Panc1 (cell line): Measurements from ENCODE around the gene ZNF200. TPM values are rescaled to one million over a fixed set of nuclear protein-coding genes. Genes with fewer than 3 reads are reported as not detected.
A peak's percentile ranks its signal among the peaks of the same experiment; 100 is the strongest.

Experiments used
- ATAC-seq: fragments of 200-7000 bp; cut with Tn5 transposase; 2 replicates; pipeline ENCODE4 v1.9.1; 2020; ENCODE audit warnings: mild to moderate bottlenecking, moderate library complexity
- BruUV-seq: library from RNA; stranded (reverse); fragments of 400-500 nt; replicated peaks from 2 replicates; lab custom pipeline; 2021; lab: Mats Ljungman, UMichigan
- CTCF ChIA-PET: fragments of 300-600 bp; sonication (Branson Sonifier 250); formaldehyde crosslinking; loops from one replicate; lab custom pipeline; 2022; ENCODE audit warnings: antibody characterized with exemption; lab: Charles Lee
- POLR2A ChIA-PET: fragments of 300-600 bp; sonication (Branson Sonifier 250); formaldehyde crosslinking; loops from one replicate; lab custom pipeline; 2022; ENCODE audit warnings: antibody characterized with exemption; lab: Charles Lee
- DNase-seq: peaks from one replicate; pipeline ENCODE4 v3.0.0-alpha.2; 2010; ENCODE audit warnings: low read depth, low spot score
- H3K27ac ChIP-seq: 2 replicates; pipeline ENCODE4 v1.5.1; 2011; ENCODE audit warnings: mild to moderate bottlenecking, low read length, inconsistent platforms
- H3K27me3 ChIP-seq: fragments of 200-500 bp; sonication (Bioruptor generic); 2 replicates; pipeline ENCODE4 v1.6.0; 2014; ENCODE audit warnings: low read length, inconsistent platforms; ENCODE audit not compliant: control insufficient read depth, insufficient read depth
- H3K36me3 ChIP-seq: fragments of 200-500 bp; sonication (Bioruptor generic); 2 replicates; pipeline ENCODE4 v1.5.1; 2014; ENCODE audit warnings: inconsistent platforms, mild to moderate bottlenecking, low read length, moderate library complexity; ENCODE audit not compliant: control insufficient read depth, insufficient read depth
- H3K4me1 ChIP-seq: 2 replicates; pipeline ENCODE4 v1.5.1; 2011; ENCODE audit warnings: inconsistent platforms, mild to moderate bottlenecking, low read length, moderate library complexity; ENCODE audit not compliant: control insufficient read depth, insufficient read depth
- H3K4me3 ChIP-seq, 2 experiments: 2 replicates each; pipeline ENCODE4 v1.5.1; 2011 to 2012; ENCODE audit warnings: low read depth in 2 of 2, low read length in 2 of 2, mild to moderate bottlenecking in 2 of 2, inconsistent platforms in 1 of 2, moderate library complexity in 1 of 2
- H3K9me3 ChIP-seq: fragments of 200-500 bp; sonication (Bioruptor generic); 2 replicates; pipeline ENCODE4 v1.5.1; 2014; ENCODE audit warnings: low read depth, mild to moderate bottlenecking, inconsistent platforms, low read length, moderate library complexity; ENCODE audit not compliant: control insufficient read depth, insufficient read depth
- CTCF ChIP-seq: fragments of 450-650 bp; IDR thresholded peaks from 2 replicates; pipeline ENCODE4 v1.5.1; 2017; ENCODE audit warnings: mild to moderate bottlenecking
- POLR2AphosphoS5 ChIP-seq: IDR thresholded peaks from 2 replicates; pipeline ENCODE4 v1.6.1; 2012; ENCODE audit warnings: mild to moderate bottlenecking, low read depth, low read length, moderate library complexity
- REST ChIP-seq, 2 experiments: IDR thresholded peaks; 2 replicates each; pipeline ENCODE4 v1.6.1; 2011 to 2012; ENCODE audit warnings: low read depth in 2 of 2, control low read depth in 1 of 2, low read length in 1 of 2, mild to moderate bottlenecking in 1 of 2, moderate library complexity in 1 of 2; ENCODE audit not compliant: insufficient read depth in 1 of 2
- SIN3A ChIP-seq: IDR thresholded peaks from 2 replicates; pipeline ENCODE4 v1.6.1; 2012; ENCODE audit warnings: low read depth, mild to moderate bottlenecking, low read length, moderate library complexity, borderline replicate concordance; ENCODE audit not compliant: insufficient read depth
- TCF7L2 ChIP-seq: IDR thresholded peaks from 2 replicates; pipeline ENCODE4 v1.6.1; 2011; ENCODE audit warnings: mild to moderate bottlenecking, low read depth, low read length, inconsistent platforms
- in situ Hi-C: cut with HindIII; loops from 2 replicates; pipeline ENCODE4 v1.10.0; 2016; ENCODE audit warnings: low sequenced_read_pairs, low pct_unique_long_range_greater_than_20kb
- intact Hi-C: fragments of 100-400 bp; cut with micrococcal nuclease; formaldehyde crosslinking; loops from one replicate; pipeline ENCODE4 v1.10.0; 2022; ENCODE audit not compliant: unreplicated experiment
- total RNA-seq: library from RNA; stranded (reverse); gene quantifications from one replicate; pipeline ENCODE4 v1.2.1, GENCODE V29; 2021; ENCODE audit not compliant: unreplicated experiment

Gene ZNF200
- total RNA-seq, 1 experiment from 2014 or later = 12.4 TPM

GRCh38 chr16:3266873-3267537 is 32.0 kb upstream of the ZNF200 start:
- intact Hi-C loops = no loop called here
- in situ Hi-C loops = no loop called here
- Histone ChIP-seq H3K4me3 (no peak overlapping the region), H3K4me1 (peaks cover 8% of the 10 kb centered on the region; the same call in 1 of the 2 replicates), H3K36me3 (no peaks in the 10 kb centered on the region), H3K27me3 (no peaks in the 10 kb centered on the region), H3K9me3 (no peaks in the 10 kb centered on the region), H3K27ac (no peak overlapping the region)
- ATAC-seq (no peak), DNase-seq (peak; percentile 17)
- ChIA-PET POLR2A (interaction anchor here (0.6 kb wide), 1 partner anchor 59 kb away, joined by 7 read pairs; no protein-coding TSS in a partner anchor), CTCF (interaction anchor here (0.7 to 1.0 kb wide), 4 partner anchors 10 to 246 kb away, joined by 3 to 6 read pairs (median 4); partner anchors contain the start of gene ZNF263)
- no TSS peak for BruUV-seq
- TF ChIP-seq REST (IDR thresholded peaks at IDR 0.05; ENCODE audit: insufficient read depth in 1 of 2, low read depth in 2 of 2, low read length in 1 of 2) (no peak), CTCF (peak; percentile 87)

- H3K36me3 ChIP-seq = no peaks in the 10 kb centered on the region
- POLR2A ChIA-PET = interaction anchor here (0.6 kb wide), 1 partner anchor 105 kb away, joined by 6 read pairs; no protein-coding TSS in a partner anchor
- DNase-seq (peak; percentile 83), ATAC-seq (peak; percentile 97)
- peaks cover 8% of the 10 kb centered on the region; the same call in 1 of the 2 replicates for H3K4me1 ChIP-seq
- BruUV-seq = no TSS peak
- peak overlapping the region; percentile 98 for H3K27ac ChIP-seq
- H3K27me3 ChIP-seq = no peaks in the 10 kb centered on the region
- peak; percentile 88 for TF ChIP-seq POLR2AphosphoS5
- TF ChIP-seq SIN3A = peak; percentile 51; the same call in 1 of the 2 replicates
- no peak for TF ChIP-seq CTCF
- no peak for TF ChIP-seq REST (IDR thresholded peaks at IDR 0.05; ENCODE audit: insufficient read depth in 1 of 2, low read depth in 2 of 2, low read length in 1 of 2)
- peak; percentile 77 for TF ChIP-seq TCF7L2
- intact Hi-C loops (no loop called here), in situ Hi-C loops (no loop called here)
- CTCF ChIA-PET = no interaction called here
- H3K9me3 ChIP-seq = no peaks in the 10 kb centered on the region
- peak overlapping the region; percentile 77 to 92 for H3K4me3 ChIP-seq
Observed at GRCh38 chr16:3264137-3265036, 29.4 kb upstream of the ZNF200 start.
